ENCODE data around the gene ARAP3.
"Not testable (repeated sequence)": the region's sequence is repeated elsewhere in the genome, so short reads cannot be mapped to it uniquely, and the experiment has no call there.

ARAP3 gene

DNA sequence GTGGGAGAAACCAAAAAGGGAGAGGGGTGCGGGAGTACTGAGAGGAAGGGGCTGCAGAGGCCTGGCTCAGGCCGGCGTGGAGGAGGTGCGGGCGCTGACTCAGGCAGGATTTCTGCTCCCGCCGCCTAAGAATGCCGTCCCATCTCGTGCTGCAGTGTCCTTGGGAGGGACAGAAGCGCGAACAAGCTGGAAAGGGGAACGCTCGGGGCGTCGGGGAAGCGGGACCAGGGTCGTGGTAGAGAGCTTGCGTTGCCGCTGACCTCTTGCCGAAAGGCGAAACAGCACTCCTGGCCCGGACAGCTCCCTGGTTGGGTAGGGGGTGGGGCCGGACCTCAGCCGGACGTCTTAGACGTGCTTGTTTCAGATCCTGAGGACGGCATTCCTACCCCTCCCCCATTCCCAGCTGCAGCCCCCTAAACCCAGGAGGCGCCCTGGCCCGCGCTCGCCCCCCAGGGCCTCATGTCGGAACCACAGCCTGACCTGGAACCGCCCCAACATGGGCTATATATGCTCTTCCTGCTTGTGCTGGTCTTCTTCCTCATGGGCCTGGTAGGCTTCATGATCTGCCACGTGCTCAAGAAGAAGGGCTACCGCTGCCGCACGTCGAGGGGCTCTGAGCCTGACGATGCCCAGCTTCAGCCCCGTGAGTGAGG, 44.1 kb downstream of the ARAP3 start:
- DNase-seq = peak; percentile 55

DNA sequence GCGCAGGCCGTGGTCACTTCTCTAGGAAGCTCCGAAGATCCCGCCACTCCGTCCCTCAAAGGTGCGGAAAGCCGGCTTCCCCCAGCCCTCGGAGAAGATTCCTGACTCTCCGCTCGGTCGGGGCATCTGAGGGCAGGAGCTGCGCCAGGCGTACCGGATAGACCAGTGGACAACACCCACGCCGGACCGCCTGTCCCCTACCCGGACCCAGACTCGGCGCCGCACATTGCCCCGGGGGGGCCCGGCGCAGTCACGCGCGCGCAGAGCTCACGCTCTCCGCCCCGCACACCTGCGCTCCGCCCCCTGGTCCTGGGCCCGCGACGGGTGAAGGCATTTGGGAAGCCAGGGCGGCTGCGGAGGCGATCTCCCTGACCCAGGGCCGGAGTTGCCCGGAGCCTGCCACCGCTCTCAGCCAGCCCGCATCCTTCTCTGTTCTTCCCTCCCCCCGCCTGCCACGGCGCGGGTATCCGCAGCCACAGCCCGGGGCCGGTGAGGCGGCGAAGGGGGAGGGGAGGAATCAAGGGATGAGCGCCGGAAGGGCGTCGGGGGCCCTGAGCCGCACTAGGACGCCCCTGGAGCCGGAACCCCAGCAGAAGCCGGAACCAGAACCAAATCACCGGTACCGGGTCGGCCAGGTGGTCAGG, 44.8 kb downstream of the ARAP3 start:
- no peak for DNase-seq

GRCh38 chr5:141636413-141637122, 45.5 kb downstream of the ARAP3 start, which contains the start of the genes HDAC3 and RELL2:
Gene HDAC3 (minus strand): TSS chr5:141636849. CDS start chr5:141636790, 59 bp downstream.
Gene RELL2 (plus strand): TSS chr5:141636997. CDS start chr5:141638226, 1,229 bp downstream.
- DNase-seq = peak; percentile 92

DNA sequence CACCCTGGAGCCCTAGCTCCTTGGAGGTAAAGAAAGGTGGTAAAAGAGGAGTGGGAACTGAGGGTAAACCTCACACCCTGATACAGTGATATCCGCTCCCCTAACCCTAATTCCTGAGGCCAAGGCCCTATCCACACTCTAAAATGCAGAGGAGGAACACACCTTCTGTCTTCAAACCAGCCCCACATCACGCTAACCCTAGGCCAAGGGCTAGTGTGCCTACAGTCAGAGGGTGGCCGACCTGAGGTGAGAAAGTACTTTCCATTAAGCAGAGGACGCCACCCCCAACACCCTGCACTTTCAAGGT, 46.0 kb downstream of the ARAP3 start:
- DNase-seq = no peak

GRCh38 chr5:141635646-141636045, 46.4 kb downstream of the ARAP3 start:
- DNase-seq = no peak

DNA sequence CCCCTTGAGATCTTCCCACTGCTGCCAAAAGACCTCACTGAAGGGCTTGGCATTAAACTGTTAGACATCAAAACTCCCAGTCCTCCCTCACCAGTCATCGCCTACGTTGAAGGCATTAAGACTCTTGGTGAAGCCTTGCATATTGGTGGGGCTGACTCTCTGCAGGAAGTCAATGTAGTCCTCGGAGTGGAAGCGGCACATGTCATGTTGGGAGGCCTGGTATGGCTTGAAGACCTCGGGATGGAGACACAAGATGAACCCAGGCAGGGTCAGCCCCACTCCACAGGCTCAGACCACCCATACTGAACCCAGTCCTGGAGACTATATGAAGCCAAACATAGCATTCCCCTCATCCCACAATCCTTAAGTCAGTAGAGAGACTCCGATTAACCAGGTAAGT, 47.3 kb downstream of the ARAP3 start:
- DNase-seq = no peak

- peak; percentile 57 for DNase-seq
Measured at GRCh38 chr5:141633871-141634561, 48.0 kb downstream of the ARAP3 start.

GRCh38 chr5:141632650-141633049, 49.4 kb downstream of the ARAP3 start:
- DNase-seq = no peak

DNA sequence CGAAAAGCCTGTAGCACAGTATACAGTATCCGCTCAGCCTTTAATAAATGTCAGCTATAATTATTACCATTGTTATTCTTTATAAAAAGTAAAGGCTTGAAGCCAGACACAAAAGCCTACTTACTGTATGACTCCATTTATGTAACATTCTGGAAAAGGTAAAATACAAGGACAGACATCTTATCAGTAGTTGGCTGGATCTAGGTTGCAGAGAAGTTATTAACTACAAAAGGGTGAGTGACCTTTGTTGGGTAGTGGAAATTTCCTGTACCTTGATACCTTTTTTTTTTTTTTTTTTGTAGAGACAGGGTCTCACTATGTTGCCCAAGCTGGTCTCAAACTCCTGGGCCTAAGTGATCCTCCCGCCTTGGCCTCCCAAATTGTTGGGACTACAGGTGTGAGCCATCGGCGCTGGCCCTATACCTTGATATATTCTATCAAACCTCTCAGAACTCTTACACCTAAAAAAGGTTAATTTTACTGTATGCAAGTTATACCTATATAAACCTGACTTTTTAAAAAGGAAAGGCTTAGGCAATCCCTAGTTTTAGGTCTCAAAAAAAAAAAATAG, 51.4 kb downstream of the ARAP3 start:
- no peak for DNase-seq

DNA sequence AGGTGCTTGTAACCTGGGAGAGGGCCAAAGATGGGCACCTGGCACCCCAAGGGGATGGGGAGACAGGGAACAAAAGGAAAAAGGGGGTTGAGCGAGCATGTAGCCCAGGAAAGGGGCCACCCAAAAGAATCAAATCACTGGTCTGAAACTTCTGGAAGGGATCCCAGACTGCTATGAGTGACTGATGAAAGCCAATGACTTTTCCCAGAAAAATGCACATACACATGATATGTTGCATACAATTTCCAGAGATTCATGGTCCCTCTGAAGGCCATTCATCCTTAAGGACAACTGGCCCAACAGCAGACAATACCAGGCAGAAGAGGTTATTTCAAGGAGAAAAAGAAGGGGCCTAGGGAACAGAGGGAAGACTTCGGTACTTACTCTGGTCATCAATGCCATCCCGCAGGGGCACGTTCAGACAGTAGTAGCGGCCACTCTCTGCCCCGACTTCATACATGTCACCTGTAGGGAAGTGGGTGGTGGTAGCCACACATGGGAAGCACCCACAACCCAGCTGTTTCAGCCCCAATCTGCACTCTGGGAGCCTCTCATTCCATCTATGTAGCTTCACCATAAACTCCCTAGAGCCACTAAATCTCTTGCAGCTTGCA, 53.7 kb downstream of the ARAP3 start:
- no peak for DNase-seq

- peak; percentile 19 for DNase-seq
Measured at GRCh38 chr5:141623611-141624010, 58.4 kb downstream of the ARAP3 start.

DNA sequence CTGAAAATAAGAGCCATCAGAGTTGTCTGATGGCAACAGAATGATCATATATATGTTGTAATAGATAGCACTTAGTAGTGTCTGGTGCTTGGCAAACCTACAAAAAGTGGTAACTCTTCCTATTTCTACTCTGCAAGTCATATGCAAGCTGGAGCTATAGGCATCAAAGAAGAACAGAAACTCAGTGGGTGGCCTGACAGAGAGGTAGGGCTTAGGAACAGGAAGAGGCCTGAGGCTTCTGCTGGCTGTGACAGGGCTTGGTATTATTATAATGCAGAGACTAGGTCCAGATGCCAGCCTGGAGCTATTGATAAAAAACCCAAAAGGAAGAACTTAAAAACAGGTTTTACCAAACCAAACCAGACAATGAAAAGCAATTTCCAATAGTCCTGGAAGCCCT, 58.8 kb downstream of the ARAP3 start:
- peak; percentile 97 for DNase-seq

- peak; percentile 91 for DNase-seq
Measured at GRCh38 chr5:141618804-141619554, 63.1 kb downstream of the ARAP3 start, which contains the start of gene DIAPH1. Gene DIAPH1 (minus strand): TSS chr5:141619000. CDS start chr5:141618914, 86 bp downstream.

DNA sequence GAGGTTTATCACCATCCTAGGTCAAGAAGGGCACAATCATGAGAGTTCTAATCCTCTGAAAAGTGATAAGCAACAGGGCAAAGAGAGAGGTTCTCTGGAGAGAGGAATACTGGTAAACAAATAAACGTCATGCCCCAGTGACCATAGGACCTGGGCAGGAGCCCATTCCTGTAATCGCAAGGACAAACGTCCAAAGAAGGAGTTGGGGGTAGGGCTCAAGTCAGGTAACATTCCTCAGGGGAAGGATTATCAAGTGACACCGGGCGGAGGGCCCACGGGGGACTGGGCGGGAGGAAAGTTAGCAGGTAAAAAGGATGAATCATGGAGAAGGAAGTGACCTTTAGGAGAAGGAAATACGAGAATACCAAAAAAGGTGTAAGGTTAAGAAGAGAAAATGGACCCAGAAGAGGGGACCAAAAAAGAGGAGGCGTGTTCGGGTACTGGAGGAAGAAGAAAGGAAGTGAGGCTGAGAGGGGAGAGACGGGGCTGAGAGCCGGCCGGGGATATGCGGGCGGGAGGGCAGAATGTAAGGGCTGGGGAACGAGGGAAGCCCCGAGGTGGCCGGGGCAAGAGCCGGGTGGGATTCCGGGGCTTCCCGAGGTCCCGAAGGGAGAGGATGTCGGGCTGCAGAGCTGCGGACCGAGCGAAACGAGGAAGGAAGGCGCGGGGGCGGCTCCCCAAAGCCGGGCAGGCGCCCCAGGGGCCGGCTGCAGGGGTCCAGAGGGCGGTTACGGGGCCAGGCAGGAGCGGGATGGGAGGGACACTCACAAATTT, 63.8 kb downstream of the ARAP3 start:
- peak; percentile 37 for DNase-seq

GRCh38 chr5:141617682-141618029, 64.4 kb downstream of the ARAP3 start:
- DNase-seq = no peak

GRCh38 chr5:141617128-141617527, 64.9 kb downstream of the ARAP3 start:
- DNase-seq = no peak

DNA sequence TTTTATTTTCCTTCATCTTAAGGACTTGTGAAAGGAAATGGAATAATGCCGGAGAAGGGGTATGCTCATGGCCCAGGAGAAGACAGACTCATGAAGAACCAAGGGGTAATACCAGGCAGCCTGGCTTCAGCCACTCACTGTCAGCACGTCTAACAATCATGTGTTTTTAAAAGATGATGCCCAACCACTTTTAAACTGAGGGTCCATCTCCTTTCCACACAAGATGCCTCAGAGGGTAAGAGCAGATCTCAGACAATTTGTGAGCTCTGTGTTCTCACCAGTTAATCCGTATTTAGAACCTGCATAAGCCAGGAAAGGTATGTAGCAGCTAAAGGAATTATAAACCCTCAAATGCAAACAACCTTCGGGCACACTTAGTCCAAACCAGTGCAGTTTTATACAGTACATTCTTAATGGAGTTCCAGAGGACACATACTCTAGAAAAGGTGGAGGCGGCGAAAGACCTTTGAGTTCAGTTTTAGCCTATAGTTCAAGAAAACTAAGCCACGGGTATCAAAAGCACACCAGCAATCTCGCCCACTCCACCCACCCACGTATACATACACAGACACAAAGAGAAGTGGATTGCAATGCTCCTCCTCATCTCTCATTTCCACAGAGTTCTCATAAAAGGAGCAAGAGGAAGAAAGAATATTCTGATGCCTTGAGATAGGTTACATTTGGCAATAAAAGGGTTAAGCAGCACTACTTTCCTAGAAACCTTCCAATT, 65.9 kb downstream of the ARAP3 start:
- DNase-seq = no peak

DNA sequence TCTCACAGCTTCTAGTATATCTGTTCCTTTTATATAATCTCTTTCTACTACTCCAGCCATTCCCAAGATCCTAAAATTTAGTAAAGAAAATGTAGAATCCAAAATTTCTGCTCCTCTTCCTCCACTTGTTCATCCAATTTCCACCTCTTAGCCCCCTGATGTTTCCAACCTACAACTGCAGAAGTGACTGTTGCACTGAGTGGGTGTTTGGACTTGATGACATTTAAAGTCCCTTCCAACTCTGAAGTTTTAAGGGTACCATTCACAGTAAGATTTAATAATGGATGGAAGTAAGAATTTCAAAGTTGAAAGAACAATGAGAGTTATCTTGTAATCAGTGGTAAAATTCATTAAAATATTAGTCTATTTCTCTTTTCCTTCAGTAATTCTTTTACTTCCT, 68.7 kb downstream of the ARAP3 start:
- no peak for DNase-seq

- DNase-seq = no peak
Measured at GRCh38 chr5:141611289-141611688, 70.7 kb downstream of the ARAP3 start.

- not testable (repeated sequence) for DNase-seq
Measured at GRCh38 chr5:141609921-141610320, 72.1 kb downstream of the ARAP3 start.
